DND-41 (cell line): ENCODE data around the gene ZNF366.

ENCODE experiments used
- CTCF ChIP-seq: IDR thresholded peaks from 2 replicates; pipeline ENCODE4 v1.5.1; 2012; ENCODE audit warnings: borderline replicate concordance, low read length, moderate library complexity, mild to moderate bottlenecking; ENCODE audit not compliant: poor library complexity, severe bottlenecking; ENCODE audit errors: extremely low read depth
- EZH2 ChIP-seq: IDR thresholded peaks from 3 replicates; pipeline ENCODE4 v1.6.1; 2012; ENCODE audit warnings: borderline replicate concordance, low read depth, mild to moderate bottlenecking, moderate library complexity, low read length, inconsistent platforms; ENCODE audit not compliant: severe bottlenecking

GRCh38 chr5:72478684-72479083 is 28.5 kb downstream of the ZNF366 start:
- TF ChIP-seq CTCF (no peak), EZH2 (no peak)
